GM19438 (cell line): ENCODE results near the gene EFR3B.
A peak's percentile ranks its signal among the peaks of the same experiment; 100 is the strongest.

Source experiments
- ATAC-seq: cut with Tn5 transposase; IDR thresholded peaks from one replicate; pipeline ENCODE4 v1.9.1; 2021; ENCODE audit warnings: low read depth; ENCODE audit not compliant: unreplicated experiment

Gene EFR3B

GRCh38 chr2:25035537-25036220 is 6.2 kb upstream of the EFR3B start:
- ATAC-seq, result no peak

- ATAC-seq, result no peak
These were observed 5.7 kb upstream of the EFR3B start for GRCh38 chr2:25036221-25036559.

GRCh38 chr2:25039126-25039525 is 2.8 kb upstream of the EFR3B start:
- ATAC-seq, result no peak

- peak; percentile 21 for ATAC-seq
These were observed 459 bp upstream of the EFR3B start for GRCh38 chr2:25041307-25041927.

- ATAC-seq, result no peak
These were observed 705 bp downstream of the EFR3B start for GRCh38 chr2:25042321-25043240.

- no peak for ATAC-seq
These were observed 1.5 kb downstream of the EFR3B start for GRCh38 chr2:25043241-25043867.

- no peak for ATAC-seq
These were observed 2.1 kb downstream of the EFR3B start for GRCh38 chr2:25044011-25044410.

GRCh38 chr2:25044990-25045389 is 3.1 kb downstream of the EFR3B start:
- no peak for ATAC-seq

- ATAC-seq, result no peak
These were observed 7.5 kb downstream of the EFR3B start for GRCh38 chr2:25049422-25049821.

- no peak for ATAC-seq
These were observed 8.3 kb downstream of the EFR3B start for GRCh38 chr2:25050128-25050527.

GRCh38 chr2:25053041-25053440 is 11.2 kb downstream of the EFR3B start:
- no peak for ATAC-seq

GRCh38 chr2:25054720-25055119 is 12.8 kb downstream of the EFR3B start:
- ATAC-seq, result no peak

- no peak for ATAC-seq
These were observed 13.6 kb downstream of the EFR3B start for GRCh38 chr2:25055376-25055920.

- no peak for ATAC-seq
These were observed 14.4 kb downstream of the EFR3B start for GRCh38 chr2:25056098-25056821.

- no peak for ATAC-seq
These were observed 20.6 kb downstream of the EFR3B start for GRCh38 chr2:25062511-25062917.

GRCh38 chr2:25063876-25064660 is 22.2 kb downstream of the EFR3B start:
- no peak for ATAC-seq

GRCh38 chr2:25065768-25066167 is 23.9 kb downstream of the EFR3B start:
- ATAC-seq, result no peak

GRCh38 chr2:25066455-25066854 is 24.6 kb downstream of the EFR3B start:
- ATAC-seq, result no peak

- no peak for ATAC-seq
These were observed 26.3 kb downstream of the EFR3B start for GRCh38 chr2:25068217-25068616.
